WTC11 (cell line): ENCODE results near the gene CDK9. TPM values are rescaled to one million over a fixed set of nuclear protein-coding genes. Genes with fewer than 3 reads are reported as not detected.

ENCODE experiments used
- ATAC-seq: fragments of 200-7000 bp; cut with Tn5 transposase; 2 replicates; pipeline ENCODE4 v1.10.0; 2021; ENCODE audit warnings: mild to moderate bottlenecking, moderate library complexity
- CTCF ChIA-PET: fragments of 300-600 bp; sonication (Branson Sonifier 250); formaldehyde crosslinking; loops from one replicate; lab custom pipeline; 2021; ENCODE audit warnings: antibody characterized with exemption; lab: Charles Lee
- POLR2A ChIA-PET: fragments of 350-600 bp; sonication (Branson Sonifier 250); formaldehyde crosslinking; loops from one replicate; lab custom pipeline; 2021; ENCODE audit warnings: antibody characterized with exemption; lab: Charles Lee
- DNase-seq: peaks from one replicate; pipeline ENCODE4 v3.0.0; 2021; ENCODE audit warnings: low spot score
- H3K27ac Mint-ChIP-seq: 2 replicates; pipeline ENCODE4 v1.8.0; 2021; ENCODE audit warnings: mixed read lengths
- H3K27me3 Mint-ChIP-seq: 2 replicates; pipeline ENCODE4 v1.8.0; 2021; ENCODE audit warnings: low read depth, mild to moderate bottlenecking, moderate library complexity, mixed read lengths
- H3K36me3 Mint-ChIP-seq: 2 replicates; pipeline ENCODE4 v1.8.0; 2021; ENCODE audit warnings: mixed read lengths
- H3K4me1 Mint-ChIP-seq: 2 replicates; pipeline ENCODE4 v1.8.0; 2022; ENCODE audit warnings: mixed read lengths
- H3K4me3 Mint-ChIP-seq: 2 replicates; pipeline ENCODE4 v1.8.0; 2021; ENCODE audit warnings: mild to moderate bottlenecking, moderate library complexity, mixed read lengths
- H3K9me3 Mint-ChIP-seq: 2 replicates; pipeline ENCODE4 v1.8.0; 2021; ENCODE audit warnings: mixed read lengths
- CREM ChIP-seq: sonication (generic); formaldehyde crosslinking; IDR thresholded peaks from 2 replicates; pipeline ENCODE4 v1.8.1; 2022; ENCODE audit warnings: mild to moderate bottlenecking, missing genetic modification reagents, moderate library complexity
- E2F5 ChIP-seq: sonication (generic); formaldehyde crosslinking; IDR thresholded peaks from 2 replicates; pipeline ENCODE4 v1.8.1; 2022; ENCODE audit warnings: mild to moderate bottlenecking, moderate library complexity, missing genetic modification reagents
- FOXK1 ChIP-seq: sonication (generic); formaldehyde crosslinking; IDR thresholded peaks from 2 replicates; pipeline ENCODE4 v1.8.0; 2022; ENCODE audit warnings: mild to moderate bottlenecking, moderate library complexity, missing genetic modification reagents
- GABPB1 ChIP-seq: sonication (generic); formaldehyde crosslinking; IDR thresholded peaks from 2 replicates; pipeline ENCODE4 v1.8.1; 2023; ENCODE audit warnings: mild to moderate bottlenecking, missing genetic modification reagents
- IRF1 ChIP-seq: sonication (generic); formaldehyde crosslinking; IDR thresholded peaks from 2 replicates; pipeline ENCODE4 v1.8.0; 2023; ENCODE audit warnings: missing genetic modification reagents
- MXD4 ChIP-seq: fragments of 250-450 bp; sonication (Bioruptor Pico); IDR thresholded peaks from 2 replicates; pipeline ENCODE4 v1.8.0; 2021; ENCODE audit warnings: mild to moderate bottlenecking, moderate library complexity, borderline replicate concordance
- MYBL2 ChIP-seq: sonication (generic); formaldehyde crosslinking; IDR thresholded peaks from 2 replicates; pipeline ENCODE4 v1.8.1; 2023; ENCODE audit warnings: mild to moderate bottlenecking, moderate library complexity, missing genetic modification reagents
- NR1H2 ChIP-seq: sonication (generic); formaldehyde crosslinking; IDR thresholded peaks from 2 replicates; pipeline ENCODE4 v1.9.0; 2021; ENCODE audit warnings: mild to moderate bottlenecking, moderate library complexity, missing genetic modification reagents
- NR2C2 ChIP-seq: sonication (generic); formaldehyde crosslinking; IDR thresholded peaks from 2 replicates; pipeline ENCODE4 v1.8.0; 2022; ENCODE audit warnings: mild to moderate bottlenecking, missing genetic modification reagents
- SMAD3 ChIP-seq: sonication (generic); formaldehyde crosslinking; IDR thresholded peaks from 2 replicates; pipeline ENCODE4 v1.8.0; 2022; ENCODE audit warnings: missing genetic modification reagents, mild to moderate bottlenecking, borderline replicate concordance
- SOX15 ChIP-seq: fragments of 250-450 bp; sonication (Bioruptor Pico); IDR thresholded peaks from 2 replicates; pipeline ENCODE4 v1.9.0; 2021; ENCODE audit warnings: mild to moderate bottlenecking
- ZMAT4 ChIP-seq: fragments of 250-450 bp; sonication (Bioruptor Pico); IDR thresholded peaks from 2 replicates; pipeline ENCODE4 v1.9.0; 2021; ENCODE audit warnings: mild to moderate bottlenecking
- ZNF138 ChIP-seq: sonication (generic); formaldehyde crosslinking; conservative IDR thresholded peaks from 2 replicates; pipeline ENCODE4 v1.8.1; 2022; ENCODE audit warnings: mild to moderate bottlenecking, moderate library complexity, missing genetic modification reagents
- ZNF317 ChIP-seq: sonication (generic); formaldehyde crosslinking; IDR thresholded peaks from 2 replicates; pipeline ENCODE4 v1.8.1; 2023; ENCODE audit warnings: low read depth, mild to moderate bottlenecking, moderate library complexity, missing genetic modification reagents, borderline replicate concordance
- ZNF671 ChIP-seq: fragments of 250-450 bp; sonication (Bioruptor Pico); IDR thresholded peaks from 2 replicates; pipeline ENCODE4 v1.8.0; 2021; ENCODE audit warnings: mild to moderate bottlenecking
- total RNA-seq: library from RNA; stranded (reverse); gene quantifications from 3 replicates; pipeline ENCODE4 v1.2.3, GENCODE V29; 2021
- TF ChIP-seq, protein P1 (sequence below): sonication (generic); formaldehyde crosslinking; IDR thresholded peaks from 2 replicates; pipeline ENCODE4 v1.8.0; 2023; ENCODE audit warnings: missing genetic modification reagents, mild to moderate bottlenecking, borderline replicate concordance
- TF ChIP-seq, protein P2 (sequence below): fragments of 250-450 bp; sonication (Bioruptor Pico); IDR thresholded peaks from 2 replicates; pipeline ENCODE4 v1.9.0; 2021; ENCODE audit warnings: moderate library complexity, mild to moderate bottlenecking, inconsistent platforms, borderline replicate concordance
- TF ChIP-seq, protein P3 (sequence below): fragments of 200-600 bp; IDR thresholded peaks from 2 replicates; pipeline ENCODE4 v1.8.0; 2022; ENCODE audit warnings: antibody characterized with exemption

The CDK9 gene
- total RNA-seq, 1 experiment from 2014 or later = 111 TPM

GRCh38 chr9:127742435-127743088 lies 43.3 kb upstream of the CDK9 start (continued):
- TF ChIP-seq, protein P1, sequence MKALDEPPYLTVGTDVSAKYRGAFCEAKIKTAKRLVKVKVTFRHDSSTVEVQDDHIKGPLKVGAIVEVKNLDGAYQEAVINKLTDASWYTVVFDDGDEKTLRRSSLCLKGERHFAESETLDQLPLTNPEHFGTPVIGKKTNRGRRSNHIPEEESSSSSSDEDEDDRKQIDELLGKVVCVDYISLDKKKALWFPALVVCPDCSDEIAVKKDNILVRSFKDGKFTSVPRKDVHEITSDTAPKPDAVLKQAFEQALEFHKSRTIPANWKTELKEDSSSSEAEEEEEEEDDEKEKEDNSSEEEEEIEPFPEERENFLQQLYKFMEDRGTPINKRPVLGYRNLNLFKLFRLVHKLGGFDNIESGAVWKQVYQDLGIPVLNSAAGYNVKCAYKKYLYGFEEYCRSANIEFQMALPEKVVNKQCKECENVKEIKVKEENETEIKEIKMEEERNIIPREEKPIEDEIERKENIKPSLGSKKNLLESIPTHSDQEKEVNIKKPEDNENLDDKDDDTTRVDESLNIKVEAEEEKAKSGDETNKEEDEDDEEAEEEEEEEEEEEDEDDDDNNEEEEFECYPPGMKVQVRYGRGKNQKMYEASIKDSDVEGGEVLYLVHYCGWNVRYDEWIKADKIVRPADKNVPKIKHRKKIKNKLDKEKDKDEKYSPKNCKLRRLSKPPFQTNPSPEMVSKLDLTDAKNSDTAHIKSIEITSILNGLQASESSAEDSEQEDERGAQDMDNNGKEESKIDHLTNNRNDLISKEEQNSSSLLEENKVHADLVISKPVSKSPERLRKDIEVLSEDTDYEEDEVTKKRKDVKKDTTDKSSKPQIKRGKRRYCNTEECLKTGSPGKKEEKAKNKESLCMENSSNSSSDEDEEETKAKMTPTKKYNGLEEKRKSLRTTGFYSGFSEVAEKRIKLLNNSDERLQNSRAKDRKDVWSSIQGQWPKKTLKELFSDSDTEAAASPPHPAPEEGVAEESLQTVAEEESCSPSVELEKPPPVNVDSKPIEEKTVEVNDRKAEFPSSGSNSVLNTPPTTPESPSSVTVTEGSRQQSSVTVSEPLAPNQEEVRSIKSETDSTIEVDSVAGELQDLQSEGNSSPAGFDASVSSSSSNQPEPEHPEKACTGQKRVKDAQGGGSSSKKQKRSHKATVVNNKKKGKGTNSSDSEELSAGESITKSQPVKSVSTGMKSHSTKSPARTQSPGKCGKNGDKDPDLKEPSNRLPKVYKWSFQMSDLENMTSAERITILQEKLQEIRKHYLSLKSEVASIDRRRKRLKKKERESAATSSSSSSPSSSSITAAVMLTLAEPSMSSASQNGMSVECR (CRISPR knock-in tag) = peak; percentile 74; the same call in 1 of the 2 replicates

- Mint-ChIP-seq H3K4me3 (no peak overlapping the region), H3K9me3 (no peaks in the 10 kb centered on the region), H3K4me1 (peaks cover 6% of the 10 kb centered on the region), H3K27me3 (peaks cover 11% of the 10 kb centered on the region), H3K27ac (no peak overlapping the region), H3K36me3 (no peaks in the 10 kb centered on the region)
- no peak for DNase-seq
- TF ChIP-seq ZMAT4 (CRISPR knock-in tag) (no peak), CREM (CRISPR knock-in tag) (no peak), E2F5 (CRISPR knock-in tag) (no peak), FOXK1 (CRISPR knock-in tag) (no peak), SOX15 (no peak), GABPB1 (CRISPR knock-in tag) (no peak), ZNF138 (CRISPR knock-in tag) (no peak), MYBL2 (CRISPR knock-in tag) (no peak), ZNF671 (CRISPR knock-in tag) (no peak), NR1H2 (CRISPR knock-in tag) (no peak), SMAD3 (CRISPR knock-in tag) (no peak), NR2C2 (no peak), IRF1 (no peak), ZNF317 (CRISPR knock-in tag) (no peak), MXD4 (CRISPR knock-in tag) (no peak)
- TF ChIP-seq, protein P2, sequence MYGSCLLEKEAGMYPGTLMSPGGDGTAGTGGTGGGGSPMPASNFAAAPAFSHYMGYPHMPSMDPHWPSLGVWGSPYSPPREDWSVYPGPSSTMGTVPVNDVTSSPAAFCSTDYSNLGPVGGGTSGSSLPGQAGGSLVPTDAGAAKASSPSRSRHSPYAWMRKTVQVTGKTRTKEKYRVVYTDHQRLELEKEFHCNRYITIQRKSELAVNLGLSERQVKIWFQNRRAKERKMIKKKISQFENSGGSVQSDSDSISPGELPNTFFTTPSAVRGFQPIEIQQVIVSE = no peak
- TF ChIP-seq, protein P3, sequence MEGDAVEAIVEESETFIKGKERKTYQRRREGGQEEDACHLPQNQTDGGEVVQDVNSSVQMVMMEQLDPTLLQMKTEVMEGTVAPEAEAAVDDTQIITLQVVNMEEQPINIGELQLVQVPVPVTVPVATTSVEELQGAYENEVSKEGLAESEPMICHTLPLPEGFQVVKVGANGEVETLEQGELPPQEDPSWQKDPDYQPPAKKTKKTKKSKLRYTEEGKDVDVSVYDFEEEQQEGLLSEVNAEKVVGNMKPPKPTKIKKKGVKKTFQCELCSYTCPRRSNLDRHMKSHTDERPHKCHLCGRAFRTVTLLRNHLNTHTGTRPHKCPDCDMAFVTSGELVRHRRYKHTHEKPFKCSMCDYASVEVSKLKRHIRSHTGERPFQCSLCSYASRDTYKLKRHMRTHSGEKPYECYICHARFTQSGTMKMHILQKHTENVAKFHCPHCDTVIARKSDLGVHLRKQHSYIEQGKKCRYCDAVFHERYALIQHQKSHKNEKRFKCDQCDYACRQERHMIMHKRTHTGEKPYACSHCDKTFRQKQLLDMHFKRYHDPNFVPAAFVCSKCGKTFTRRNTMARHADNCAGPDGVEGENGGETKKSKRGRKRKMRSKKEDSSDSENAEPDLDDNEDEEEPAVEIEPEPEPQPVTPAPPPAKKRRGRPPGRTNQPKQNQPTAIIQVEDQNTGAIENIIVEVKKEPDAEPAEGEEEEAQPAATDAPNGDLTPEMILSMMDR = no peak
- CTCF ChIA-PET = interaction anchor here (0.6 to 2.5 kb wide), 9 partner anchors 10 to 330 kb away, joined by 3 to 11 read pairs (median 4); partner anchors contain the start of gene TOR2A
- POLR2A ChIA-PET = interaction anchor here (0.7 kb wide), 1 partner anchor 234 kb away, joined by 4 read pairs; no protein-coding TSS in a partner anchor
- no peak for ATAC-seq
Measured at GRCh38 chr9:127744398-127745110, 41.3 kb upstream of the CDK9 start.
